Measurements from ENCODE around the gene GALNT8. TPM values are rescaled to one million over a fixed set of nuclear protein-coding genes. Genes with fewer than 3 reads are reported as not detected.

GALNT8 gene
- polyA plus RNA-seq, 1 experiment = not detected

DNA sequence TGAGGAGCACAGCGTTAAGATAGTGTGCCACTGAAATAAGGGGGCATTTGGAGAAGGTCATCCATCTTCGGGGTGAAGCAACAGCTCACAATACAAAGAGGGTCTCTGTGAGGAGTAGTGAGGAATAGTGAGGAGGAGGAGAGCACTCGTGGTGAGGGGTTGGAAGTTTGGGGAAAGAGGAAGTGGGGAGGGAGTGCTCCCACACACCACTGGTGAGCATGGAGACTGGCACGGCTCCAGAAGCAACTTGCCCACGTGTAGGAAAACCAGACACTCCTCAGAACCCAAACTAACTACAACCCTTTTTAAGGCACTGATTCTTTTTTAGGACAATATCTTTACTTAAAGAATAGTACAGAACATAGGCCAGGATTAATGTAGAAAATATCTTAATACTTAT, 48.9 kb downstream of the GALNT8 start:
- H3K9me3 ChIP-seq (ENCODE audit: control insufficient read depth, insufficient read depth, low read length) = no peaks in the 10 kb centered on the region
- H3K27ac ChIP-seq (ENCODE audit: low read depth, low read length) = no peak overlapping the region
- POLR2A ChIA-PET = no interaction called here
- TF ChIP-seq, protein P1, sequence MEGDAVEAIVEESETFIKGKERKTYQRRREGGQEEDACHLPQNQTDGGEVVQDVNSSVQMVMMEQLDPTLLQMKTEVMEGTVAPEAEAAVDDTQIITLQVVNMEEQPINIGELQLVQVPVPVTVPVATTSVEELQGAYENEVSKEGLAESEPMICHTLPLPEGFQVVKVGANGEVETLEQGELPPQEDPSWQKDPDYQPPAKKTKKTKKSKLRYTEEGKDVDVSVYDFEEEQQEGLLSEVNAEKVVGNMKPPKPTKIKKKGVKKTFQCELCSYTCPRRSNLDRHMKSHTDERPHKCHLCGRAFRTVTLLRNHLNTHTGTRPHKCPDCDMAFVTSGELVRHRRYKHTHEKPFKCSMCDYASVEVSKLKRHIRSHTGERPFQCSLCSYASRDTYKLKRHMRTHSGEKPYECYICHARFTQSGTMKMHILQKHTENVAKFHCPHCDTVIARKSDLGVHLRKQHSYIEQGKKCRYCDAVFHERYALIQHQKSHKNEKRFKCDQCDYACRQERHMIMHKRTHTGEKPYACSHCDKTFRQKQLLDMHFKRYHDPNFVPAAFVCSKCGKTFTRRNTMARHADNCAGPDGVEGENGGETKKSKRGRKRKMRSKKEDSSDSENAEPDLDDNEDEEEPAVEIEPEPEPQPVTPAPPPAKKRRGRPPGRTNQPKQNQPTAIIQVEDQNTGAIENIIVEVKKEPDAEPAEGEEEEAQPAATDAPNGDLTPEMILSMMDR (IDR thresholded peaks at IDR 0.05; ENCODE audit: low read depth, low read length) = no peak
- H3K4me3 ChIP-seq (ENCODE audit: low read depth, low read length) = no peak overlapping the region
- H3K27me3 ChIP-seq (ENCODE audit: control insufficient read depth, insufficient read depth, low read length) = no peaks in the 10 kb centered on the region
- CTCF ChIA-PET = no interaction called here
- no peak for DNase-seq (ENCODE audit: low read depth, low spot score)

- H3K4me3 ChIP-seq (ENCODE audit: low read depth, low read length) = no peak overlapping the region
- TF ChIP-seq, protein P1 (IDR thresholded peaks at IDR 0.05; ENCODE audit: low read depth, low read length) = no peak
- H3K27me3 ChIP-seq (ENCODE audit: control insufficient read depth, insufficient read depth, low read length) = no peaks in the 10 kb centered on the region
- CTCF ChIA-PET = no interaction called here
- no peak overlapping the region for H3K27ac ChIP-seq (ENCODE audit: low read depth, low read length)
- POLR2A ChIA-PET = no interaction called here
- no peaks in the 10 kb centered on the region for H3K9me3 ChIP-seq (ENCODE audit: control insufficient read depth, insufficient read depth, low read length)
- no peak for DNase-seq (ENCODE audit: low read depth, low spot score)
Observed at GRCh38 chr12:4771172-4771959, 51.2 kb downstream of the GALNT8 start.

DNA sequence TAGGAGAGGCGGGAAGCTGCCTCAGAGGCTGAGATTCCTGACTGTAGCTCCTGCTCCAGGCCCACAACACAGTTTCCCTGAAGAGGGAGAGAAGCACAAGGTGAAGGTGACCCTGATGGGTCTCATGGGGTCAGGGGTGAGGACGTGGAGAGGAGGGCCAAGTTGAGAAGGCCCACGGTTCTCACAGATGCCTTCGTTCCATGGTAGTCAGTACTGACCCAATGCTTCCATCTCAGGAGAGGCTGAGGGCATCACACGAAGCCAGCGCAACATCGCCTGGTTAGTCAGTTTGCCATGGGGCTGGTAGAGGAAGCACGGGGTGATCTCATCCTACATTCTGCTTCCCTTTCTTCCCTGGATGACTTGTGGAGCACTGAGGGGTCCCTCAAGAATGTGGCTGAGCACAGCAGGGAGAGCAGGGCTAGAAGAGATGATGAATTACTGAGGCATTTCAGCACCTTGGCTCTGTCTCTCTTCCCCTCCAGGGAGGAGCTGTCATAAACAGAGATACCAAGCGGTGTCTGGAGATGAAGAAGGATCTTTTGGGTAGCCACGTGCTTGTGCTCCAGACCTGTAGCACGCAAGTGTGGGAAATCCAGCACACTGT, 51.9 kb downstream of the GALNT8 start:
- TF ChIP-seq, protein P1 (IDR thresholded peaks at IDR 0.05; ENCODE audit: low read depth, low read length) = no peak
- no peaks in the 10 kb centered on the region for H3K27me3 ChIP-seq (ENCODE audit: control insufficient read depth, insufficient read depth, low read length)
- DNase-seq (ENCODE audit: low read depth, low spot score) = no peak
- H3K27ac ChIP-seq (ENCODE audit: low read depth, low read length) = no peak overlapping the region
- ChIA-PET CTCF (no interaction called here), POLR2A (no interaction called here)
- no peaks in the 10 kb centered on the region for H3K9me3 ChIP-seq (ENCODE audit: control insufficient read depth, insufficient read depth, low read length)
- no peak overlapping the region for H3K4me3 ChIP-seq (ENCODE audit: low read depth, low read length)

GRCh38 chr12:4775936-4776335, 55.7 kb downstream of the GALNT8 start:
- H3K27ac ChIP-seq (ENCODE audit: low read depth, low read length) = no peak overlapping the region
- H3K27me3 ChIP-seq (ENCODE audit: control insufficient read depth, insufficient read depth, low read length) = peaks cover 2% of the 10 kb centered on the region
- no peaks in the 10 kb centered on the region; the same call in 1 of the 2 replicates for H3K9me3 ChIP-seq (ENCODE audit: control insufficient read depth, insufficient read depth, low read length)
- DNase-seq (ENCODE audit: low read depth, low spot score) = no peak
- no peak overlapping the region for H3K4me3 ChIP-seq (ENCODE audit: low read depth, low read length)
- CTCF ChIA-PET = interaction anchor here (3.0 kb wide), 1 partner anchor 18 kb away, joined by 10 read pairs; no protein-coding TSS in a partner anchor
- POLR2A ChIA-PET = no interaction called here
- TF ChIP-seq, protein P1 (IDR thresholded peaks at IDR 0.05; ENCODE audit: low read depth, low read length) = no peak

DNA sequence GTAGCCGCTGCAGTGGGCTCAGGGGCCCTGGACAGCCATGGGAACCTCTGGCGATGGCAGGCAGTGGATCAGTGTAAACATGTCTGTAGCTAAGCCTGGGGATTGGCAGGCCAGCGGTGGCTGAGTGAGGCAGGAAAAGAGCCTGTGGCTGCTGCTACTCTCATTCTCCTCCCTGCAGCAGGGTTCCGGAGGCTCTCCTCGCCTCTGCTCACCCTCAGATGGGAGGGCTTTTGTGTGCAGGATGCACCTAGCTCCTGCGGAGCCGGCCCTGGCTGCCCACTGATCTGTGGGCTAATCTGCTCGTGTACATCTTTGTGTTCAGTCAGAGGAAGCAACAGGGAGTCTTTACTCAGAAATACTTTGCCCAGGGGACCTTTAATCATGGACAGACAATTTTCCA, 59.5 kb downstream of the GALNT8 start:
- no peak overlapping the region for H3K4me3 ChIP-seq (ENCODE audit: low read depth, low read length)
- TF ChIP-seq, protein P1 (IDR thresholded peaks at IDR 0.05; ENCODE audit: low read depth, low read length) = no peak
- H3K9me3 ChIP-seq (ENCODE audit: control insufficient read depth, insufficient read depth, low read length) = peaks cover 2% of the 10 kb centered on the region
- POLR2A ChIA-PET = no interaction called here
- CTCF ChIA-PET = no interaction called here
- DNase-seq (ENCODE audit: low read depth, low spot score) = no peak
- H3K27me3 ChIP-seq (ENCODE audit: control insufficient read depth, insufficient read depth, low read length) = peaks cover 2% of the 10 kb centered on the region
- no peak overlapping the region for H3K27ac ChIP-seq (ENCODE audit: low read depth, low read length)
